Erythroblast (primary cell): Measurements from ENCODE around the gene LIN9.

ENCODE experiments used
- GATA1 ChIP-seq: IDR thresholded peaks from 2 replicates; pipeline ENCODE4 v1.6.1; 2011; ENCODE audit warnings: low read depth, mild to moderate bottlenecking, control low read depth, low read length, moderate library complexity
- POLR2A ChIP-seq: IDR thresholded peaks from 2 replicates; pipeline ENCODE4 v1.6.1; 2011; ENCODE audit warnings: mild to moderate bottlenecking, low read length

DNA sequence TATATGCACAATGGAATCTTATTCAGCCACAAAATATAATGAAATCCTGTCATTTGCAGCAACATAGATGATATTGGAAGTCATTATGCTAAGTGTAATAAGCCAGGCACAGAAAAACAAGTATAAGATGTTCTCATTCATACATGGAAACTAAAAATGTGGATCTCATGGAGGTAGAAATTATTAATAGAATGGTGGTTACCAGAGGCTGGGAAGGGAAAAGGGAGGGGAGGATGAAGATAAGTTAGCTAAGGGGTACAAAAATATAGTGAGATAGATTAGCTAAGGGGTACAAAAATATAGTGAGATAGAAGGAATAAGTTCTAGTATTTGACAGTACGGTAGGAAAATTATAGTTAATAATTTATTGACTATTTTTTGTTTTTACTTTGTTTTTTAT lies 27.9 kb downstream of the LIN9 start:
- TF ChIP-seq POLR2A: no peak
- no peak for TF ChIP-seq GATA1
